ENCODE results near the gene AKAP9. TPM values are rescaled to one million over a fixed set of nuclear protein-coding genes. Genes with fewer than 3 reads are reported as not detected.

AKAP9 gene
- total RNA-seq, 6 experiments from 2014 or later = 24.6 to 30.4 (median 26.4) TPM

DNA sequence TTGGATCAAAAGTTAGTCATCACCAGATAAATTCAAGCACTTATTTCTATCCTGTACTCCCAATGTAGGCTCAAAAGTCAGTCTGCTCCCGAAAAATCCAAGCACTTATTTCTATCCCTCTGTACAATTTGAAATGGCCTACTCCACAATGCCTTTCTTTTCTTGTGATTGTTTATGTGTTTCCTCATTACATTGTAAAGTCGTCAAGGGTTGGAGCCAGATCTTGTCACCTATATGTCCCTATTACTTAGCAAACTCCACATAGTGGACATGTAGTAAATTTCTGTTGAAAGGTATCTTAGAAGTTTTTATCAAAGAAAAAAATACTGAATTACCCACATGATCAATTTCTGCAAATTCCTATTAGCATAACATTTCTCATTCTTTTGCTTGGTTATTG is 111.5 kb downstream of the AKAP9 start:
- H3K27ac Mint-ChIP-seq = no peak overlapping the region
- H3K9me3 Mint-ChIP-seq = no peaks in the 10 kb centered on the region
- H3K27me3 Mint-ChIP-seq (ENCODE audit: insufficient read depth) = no peaks in the 10 kb centered on the region
- TF ChIP-seq CTCF (IDR thresholded peaks at IDR 0.05) = no peak
- H3K36me3 Mint-ChIP-seq (ENCODE audit: low read depth) = peaks cover 6% of the 10 kb centered on the region
- no peak overlapping the region for H3K4me3 Mint-ChIP-seq
- DNase-seq = no peak
- no peaks in the 10 kb centered on the region for H3K4me1 Mint-ChIP-seq (ENCODE audit: low read depth)

GRCh38 chr7:92052684-92053083 is 112.0 kb downstream of the AKAP9 start:
- Mint-ChIP-seq H3K27ac (no peak overlapping the region), H3K9me3 (no peaks in the 10 kb centered on the region), H3K4me3 (no peak overlapping the region), H3K36me3 (ENCODE audit: low read depth) (peaks cover 6% of the 10 kb centered on the region), H3K4me1 (ENCODE audit: low read depth) (no peaks in the 10 kb centered on the region), H3K27me3 (ENCODE audit: insufficient read depth) (no peaks in the 10 kb centered on the region)
- no peak for TF ChIP-seq CTCF (IDR thresholded peaks at IDR 0.05)
- DNase-seq = no peak

- Mint-ChIP-seq H3K4me3 (no peak overlapping the region), H3K9me3 (no peaks in the 10 kb centered on the region), H3K36me3 (ENCODE audit: low read depth) (peaks cover 6% of the 10 kb centered on the region), H3K4me1 (ENCODE audit: low read depth) (no peaks in the 10 kb centered on the region), H3K27me3 (ENCODE audit: insufficient read depth) (no peaks in the 10 kb centered on the region), H3K27ac (no peak overlapping the region)
- no peak for TF ChIP-seq CTCF (IDR thresholded peaks at IDR 0.05)
- DNase-seq = no peak
Observed at GRCh38 chr7:92053312-92053711, 112.7 kb downstream of the AKAP9 start.

GRCh38 chr7:92056286-92056685 is 115.6 kb downstream of the AKAP9 start:
- no peaks in the 10 kb centered on the region for H3K4me1 Mint-ChIP-seq (ENCODE audit: low read depth)
- no peak overlapping the region for H3K27ac Mint-ChIP-seq
- no peaks in the 10 kb centered on the region for H3K27me3 Mint-ChIP-seq (ENCODE audit: insufficient read depth)
- H3K4me3 Mint-ChIP-seq = no peak overlapping the region
- DNase-seq = no peak
- TF ChIP-seq CTCF (IDR thresholded peaks at IDR 0.05) = no peak
- H3K9me3 Mint-ChIP-seq = no peaks in the 10 kb centered on the region
- no peaks in the 10 kb centered on the region for H3K36me3 Mint-ChIP-seq (ENCODE audit: low read depth)

DNA sequence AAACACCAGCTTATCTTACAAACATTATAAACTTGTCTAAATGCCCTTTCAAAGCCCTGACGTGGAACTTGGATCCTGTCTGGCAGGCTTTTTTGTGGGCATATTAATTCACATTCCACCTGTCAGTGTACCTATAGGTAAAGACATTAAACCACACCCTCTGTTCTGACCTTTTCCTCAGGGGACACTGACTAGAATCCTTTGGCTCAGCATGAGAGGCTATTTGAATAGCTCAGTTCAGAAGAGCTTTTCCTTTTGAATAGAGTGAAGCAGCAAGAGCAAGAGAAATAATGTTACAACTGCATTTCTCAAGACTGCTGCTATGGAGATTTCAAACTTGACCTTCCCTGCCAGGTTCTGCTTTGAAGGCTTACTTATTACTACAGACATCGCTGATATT is 116.7 kb downstream of the AKAP9 start:
- Mint-ChIP-seq H3K4me1 (ENCODE audit: low read depth) (no peaks in the 10 kb centered on the region), H3K36me3 (ENCODE audit: low read depth) (no peaks in the 10 kb centered on the region), H3K4me3 (no peak overlapping the region), H3K27me3 (ENCODE audit: insufficient read depth) (no peaks in the 10 kb centered on the region), H3K27ac (no peak overlapping the region), H3K9me3 (no peaks in the 10 kb centered on the region)
- DNase-seq = no peak
- no peak for TF ChIP-seq CTCF (IDR thresholded peaks at IDR 0.05)

GRCh38 chr7:92058040-92058439 is 117.4 kb downstream of the AKAP9 start:
- H3K4me3 Mint-ChIP-seq = no peak overlapping the region
- no peaks in the 10 kb centered on the region for H3K9me3 Mint-ChIP-seq
- no peaks in the 10 kb centered on the region for H3K4me1 Mint-ChIP-seq (ENCODE audit: low read depth)
- H3K27me3 Mint-ChIP-seq (ENCODE audit: insufficient read depth) = no peaks in the 10 kb centered on the region
- TF ChIP-seq CTCF (IDR thresholded peaks at IDR 0.05) = no peak
- no peak for DNase-seq
- H3K27ac Mint-ChIP-seq = no peak overlapping the region
- no peaks in the 10 kb centered on the region for H3K36me3 Mint-ChIP-seq (ENCODE audit: low read depth)
